Sigmoid colon (tissue), 4 donors: Measurements from ENCODE around the gene PCBP3.

Source experiments
- POLR2A ChIP-seq, 2 donors: fragments of 450-650 bp; IDR thresholded peaks; one replicate each; pipeline ENCODE4 v1.6.1; 2016; ENCODE audit warnings: antibody characterized with exemption in 2 of 2, mild to moderate bottlenecking in 2 of 2, moderate library complexity in 2 of 2
- POLR2AphosphoS5 ChIP-seq, 4 donors: sonication (generic); formaldehyde crosslinking; IDR thresholded peaks; one replicate each; pipeline ENCODE4 v1.6.1; 2017; ENCODE audit warnings: antibody characterized with exemption in 4 of 4
- TF ChIP-seq, protein P1 (sequence below), 4 experiments: fragments of 450-650 bp in 3 of 4; fragments of 200-600 bp in 1 of 4; IDR thresholded peaks; one replicate each; pipeline ENCODE4 v1.5.1; 2016 to 2019; ENCODE audit warnings: antibody characterized with exemption in 4 of 4, mild to moderate bottlenecking in 3 of 4, moderate library complexity in 2 of 4

DNA sequence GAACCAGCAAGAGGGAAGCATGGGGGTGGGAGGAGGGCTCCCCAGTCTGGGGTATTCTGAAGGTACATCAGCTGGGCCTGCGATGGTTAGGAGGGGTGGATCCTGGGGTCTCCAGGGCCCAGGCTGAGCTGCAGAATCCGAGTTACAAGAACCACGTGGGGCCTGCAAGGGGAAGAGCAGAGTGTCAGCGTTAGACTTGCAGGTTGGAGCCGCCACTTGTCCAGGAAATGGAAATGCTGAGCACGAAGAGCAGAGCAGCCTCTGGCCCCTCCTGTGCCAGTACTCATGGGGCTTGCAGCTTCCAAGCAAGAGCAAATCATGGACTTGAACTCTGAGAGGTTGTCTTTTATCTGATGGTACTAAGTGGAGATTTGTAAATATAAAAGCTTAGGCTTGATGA, 290.6 kb downstream of the PCBP3 start:
- TF ChIP-seq, protein P1, sequence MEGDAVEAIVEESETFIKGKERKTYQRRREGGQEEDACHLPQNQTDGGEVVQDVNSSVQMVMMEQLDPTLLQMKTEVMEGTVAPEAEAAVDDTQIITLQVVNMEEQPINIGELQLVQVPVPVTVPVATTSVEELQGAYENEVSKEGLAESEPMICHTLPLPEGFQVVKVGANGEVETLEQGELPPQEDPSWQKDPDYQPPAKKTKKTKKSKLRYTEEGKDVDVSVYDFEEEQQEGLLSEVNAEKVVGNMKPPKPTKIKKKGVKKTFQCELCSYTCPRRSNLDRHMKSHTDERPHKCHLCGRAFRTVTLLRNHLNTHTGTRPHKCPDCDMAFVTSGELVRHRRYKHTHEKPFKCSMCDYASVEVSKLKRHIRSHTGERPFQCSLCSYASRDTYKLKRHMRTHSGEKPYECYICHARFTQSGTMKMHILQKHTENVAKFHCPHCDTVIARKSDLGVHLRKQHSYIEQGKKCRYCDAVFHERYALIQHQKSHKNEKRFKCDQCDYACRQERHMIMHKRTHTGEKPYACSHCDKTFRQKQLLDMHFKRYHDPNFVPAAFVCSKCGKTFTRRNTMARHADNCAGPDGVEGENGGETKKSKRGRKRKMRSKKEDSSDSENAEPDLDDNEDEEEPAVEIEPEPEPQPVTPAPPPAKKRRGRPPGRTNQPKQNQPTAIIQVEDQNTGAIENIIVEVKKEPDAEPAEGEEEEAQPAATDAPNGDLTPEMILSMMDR (IDR thresholded peaks at IDR 0.05), result no peak
- TF ChIP-seq POLR2A (IDR thresholded peaks at IDR 0.05) (no peak), POLR2AphosphoS5 (IDR thresholded peaks at IDR 0.05) (no peak)
